Mesodermal cell (in vitro differentiated cells): ENCODE results near the gene DAB1.

Source experiments
- H3K27ac ChIP-seq: 2 replicates; pipeline ENCODE4 v1.7.0; 2013; ENCODE audit warnings: mild to moderate bottlenecking, low read depth, low read length, moderate library complexity; ENCODE audit not compliant: severe bottlenecking
- H3K36me3 ChIP-seq: 2 replicates; pipeline ENCODE4 v1.7.1; 2013; ENCODE audit warnings: mild to moderate bottlenecking, low read length, moderate library complexity; ENCODE audit not compliant: control insufficient read depth, insufficient read depth
- H3K4me1 ChIP-seq: one replicate; pipeline ENCODE4 v1.7.1; 2013; ENCODE audit warnings: mild to moderate bottlenecking, low read length; ENCODE audit not compliant: insufficient read depth, control insufficient read depth, poor library complexity, severe bottlenecking
- H3K4me3 ChIP-seq: 2 replicates; pipeline ENCODE4 v1.7.0; 2013; ENCODE audit warnings: low read length, control low read depth, mild to moderate bottlenecking; ENCODE audit not compliant: insufficient read depth, poor library complexity, severe bottlenecking; ENCODE audit errors: extremely low read depth
- H3K9me3 ChIP-seq: 2 replicates; pipeline ENCODE4 v1.7.1; 2013; ENCODE audit warnings: mild to moderate bottlenecking, low read length, moderate library complexity; ENCODE audit not compliant: control insufficient read depth
- WGBS, 2 experiments: methylation state at CpG; one replicate each; pipeline ENCODE4 v1.1.5; 2013; ENCODE audit warnings: missing lambda C conversion rate in 2 of 2; ENCODE audit not compliant: insufficient coverage in 2 of 2; 5-methylcytosine and 5-hydroxymethylcytosine counted together

The DAB1 gene

DNA sequence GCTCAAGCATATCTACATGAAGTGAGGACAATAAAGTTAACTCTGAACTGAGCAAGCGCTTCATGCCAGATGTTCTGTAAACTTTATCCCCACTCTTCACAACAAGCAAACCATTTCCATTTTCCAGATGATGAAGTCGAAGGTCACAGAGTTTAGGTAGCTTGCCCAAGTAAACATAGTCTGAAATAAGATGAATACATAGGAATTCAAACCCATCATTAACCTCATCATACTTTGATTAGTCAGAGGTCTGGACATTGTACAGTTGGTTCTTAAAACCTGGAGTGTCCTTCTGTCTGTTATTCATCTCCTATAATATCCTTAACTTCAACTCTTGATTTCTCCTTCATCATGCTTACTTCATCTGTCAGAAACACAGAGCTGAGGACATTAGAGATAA lies 277.8 kb downstream of the DAB1 start:
- H3K36me3 ChIP-seq: no peaks in the 10 kb centered on the region
- peaks cover 6% of the 10 kb centered on the region for H3K4me1 ChIP-seq
- 100% methylated on average over 1 of the region's 2 CpGs; no CpG with 5 or more reads in 1 of the 2 experiments for WGBS, 2 experiments
- no peak overlapping the region for H3K4me3 ChIP-seq
- H3K9me3 ChIP-seq: no peaks in the 10 kb centered on the region
- H3K27ac ChIP-seq: no peak overlapping the region

GRCh38 chr1:57142999-57143398 lies 280.9 kb downstream of the DAB1 start:
- WGBS, 2 experiments: 78 to 95% methylated on average over 1 to 2 of the region's 2 CpGs
- Histone ChIP-seq H3K36me3 (no peaks in the 10 kb centered on the region), H3K9me3 (no peaks in the 10 kb centered on the region), H3K4me3 (no peak overlapping the region), H3K27ac (peak overlapping the region; percentile 10), H3K4me1 (peaks cover 6% of the 10 kb centered on the region)

DNA sequence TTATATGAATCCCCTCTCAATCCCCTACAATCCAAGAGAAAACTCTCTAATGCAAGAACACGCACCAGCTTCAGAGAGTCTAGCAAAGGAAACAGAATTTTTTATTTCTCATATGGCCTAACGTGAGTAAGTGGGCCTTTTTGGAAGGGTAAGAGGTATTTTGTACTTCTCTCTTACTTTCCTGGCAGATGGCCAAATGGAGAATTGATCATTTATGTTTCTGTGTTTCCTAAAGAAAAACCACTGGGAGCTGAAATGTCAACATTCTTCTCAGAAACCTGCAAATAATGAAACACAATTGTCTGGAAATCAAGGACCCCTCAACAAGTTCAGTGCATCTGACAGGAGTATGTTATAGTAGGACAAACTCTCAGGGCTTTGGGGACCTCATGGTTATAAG lies 281.7 kb downstream of the DAB1 start:
- no peak overlapping the region for H3K4me3 ChIP-seq
- 100% methylated on average over 1 of the region's 2 CpGs; no CpG with 5 or more reads in 1 of the 2 experiments for WGBS, 2 experiments
- H3K36me3 ChIP-seq: no peaks in the 10 kb centered on the region
- H3K9me3 ChIP-seq: no peaks in the 10 kb centered on the region
- H3K4me1 ChIP-seq: peaks cover 6% of the 10 kb centered on the region
- no peak overlapping the region for H3K27ac ChIP-seq

- H3K4me1 ChIP-seq: peaks cover 6% of the 10 kb centered on the region
- WGBS, 2 experiments: 100% methylated on average over 1 of the region's 2 CpGs
- no peak overlapping the region for H3K4me3 ChIP-seq
- no peaks in the 10 kb centered on the region for H3K36me3 ChIP-seq
- no peak overlapping the region for H3K27ac ChIP-seq
- no peaks in the 10 kb centered on the region for H3K9me3 ChIP-seq
These were observed 285.3 kb downstream of the DAB1 start for GRCh38 chr1:57138432-57139078.

DNA sequence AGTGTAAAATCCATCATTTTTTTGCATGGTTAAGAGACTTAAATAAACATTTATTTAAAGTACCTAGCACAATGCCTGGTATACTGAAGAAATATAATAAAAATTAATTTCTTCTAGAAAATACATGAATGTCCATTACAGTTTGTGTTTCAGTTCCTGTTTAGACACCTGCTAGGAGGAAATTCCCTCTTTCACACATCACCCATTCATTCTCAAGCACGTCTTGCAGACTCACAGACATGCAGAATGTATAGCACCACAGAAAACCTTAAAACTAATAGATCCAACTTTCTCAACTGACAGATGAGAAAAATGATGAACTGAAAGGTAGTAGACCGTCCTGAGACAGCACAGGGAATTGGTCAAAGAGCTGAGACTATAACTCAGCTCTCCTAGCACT lies 285.9 kb downstream of the DAB1 start:
- Histone ChIP-seq H3K4me1 (peaks cover 5% of the 10 kb centered on the region), H3K36me3 (no peaks in the 10 kb centered on the region), H3K27ac (no peak overlapping the region), H3K4me3 (no peak overlapping the region), H3K9me3 (no peaks in the 10 kb centered on the region)
- WGBS, 2 experiments: 100% methylated on average over 1 of the region's 2 CpGs; no CpG with 5 or more reads in 1 of the 2 experiments

GRCh38 chr1:57134803-57135202 lies 289.1 kb downstream of the DAB1 start:
- Histone ChIP-seq H3K4me1 (no peaks in the 10 kb centered on the region), H3K36me3 (no peaks in the 10 kb centered on the region), H3K4me3 (no peak overlapping the region), H3K27ac (no peak overlapping the region), H3K9me3 (no peaks in the 10 kb centered on the region)
- no CpG with 5 or more reads among the region's 1 CpG for WGBS, 2 experiments

- no peaks in the 10 kb centered on the region for H3K9me3 ChIP-seq
- 71 to 80% methylated on average over 1 of the region's 1 CpG for WGBS, 2 experiments
- no peaks in the 10 kb centered on the region for H3K4me1 ChIP-seq
- no peaks in the 10 kb centered on the region for H3K36me3 ChIP-seq
- no peak overlapping the region for H3K4me3 ChIP-seq
- H3K27ac ChIP-seq: no peak overlapping the region
These were observed 290.2 kb downstream of the DAB1 start for GRCh38 chr1:57133686-57134085.

- H3K4me1 ChIP-seq: no peaks in the 10 kb centered on the region
- no peaks in the 10 kb centered on the region for H3K9me3 ChIP-seq
- H3K36me3 ChIP-seq: no peaks in the 10 kb centered on the region
- H3K4me3 ChIP-seq: no peak overlapping the region
- 100% methylated on average over 2 of the region's 4 CpGs; no CpG with 5 or more reads in 1 of the 2 experiments for WGBS, 2 experiments
- H3K27ac ChIP-seq: no peak overlapping the region
These were observed 290.8 kb downstream of the DAB1 start for GRCh38 chr1:57132993-57133622.

GRCh38 chr1:57131701-57132394 lies 292.0 kb downstream of the DAB1 start:
- H3K9me3 ChIP-seq: no peaks in the 10 kb centered on the region
- H3K4me1 ChIP-seq: no peaks in the 10 kb centered on the region
- WGBS, 2 experiments: 83% methylated on average over 1 of the region's 3 CpGs; no CpG with 5 or more reads in 1 of the 2 experiments

DNA sequence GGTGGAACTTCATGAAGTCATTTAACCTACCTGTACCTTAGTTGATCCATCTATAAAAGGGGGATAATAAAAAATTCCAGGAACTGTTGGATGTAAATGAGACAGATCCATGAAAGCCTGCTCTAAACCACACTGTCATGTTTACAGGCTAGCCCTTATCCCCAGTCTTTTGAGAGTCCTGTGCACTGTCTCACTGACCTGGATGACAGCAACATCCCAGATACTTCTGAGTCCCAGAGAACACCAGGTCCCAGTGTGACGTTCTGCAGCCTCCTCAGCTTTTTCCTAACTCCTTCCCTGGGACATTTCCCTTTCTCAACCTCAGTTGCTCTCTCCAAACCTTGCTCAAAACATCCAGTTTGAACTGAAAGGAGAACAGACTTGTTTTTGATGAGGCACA lies 292.6 kb downstream of the DAB1 start:
- Histone ChIP-seq H3K27ac (peak overlapping the region; percentile 18), H3K4me3 (no peak overlapping the region), H3K36me3 (no peaks in the 10 kb centered on the region), H3K4me1 (no peaks in the 10 kb centered on the region), H3K9me3 (no peaks in the 10 kb centered on the region)
- 60 to 83% methylated on average over 1 of the region's 1 CpG for WGBS, 2 experiments

More at GRCh38 chr1:57131701-57132394, 292.0 kb downstream of the DAB1 start:
- Histone ChIP-seq H3K4me3 (no peak overlapping the region), H3K36me3 (no peaks in the 10 kb centered on the region), H3K27ac (peak overlapping the region; percentile 18)
